AG09309 (cell line): Measurements from ENCODE around the gene SLC39A11.

Source experiments
- DNase-seq: peaks from one replicate; pipeline ENCODE4 v3.0.0-alpha.2; 2010; ENCODE audit warnings: low read depth
- H3K4me3 ChIP-seq: 2 replicates; pipeline ENCODE4 v1.5.1; 2011; ENCODE audit warnings: mild to moderate bottlenecking, low read depth, low read length, moderate library complexity; ENCODE audit not compliant: control insufficient read depth
- TF ChIP-seq, protein P1 (sequence below): IDR thresholded peaks from 2 replicates; pipeline ENCODE4 v1.5.1; 2011; ENCODE audit warnings: mild to moderate bottlenecking, low read depth, low read length, inconsistent platforms; ENCODE audit not compliant: insufficient read depth, control insufficient read depth; ENCODE audit errors: missing control alignments

The SLC39A11 gene

DNA sequence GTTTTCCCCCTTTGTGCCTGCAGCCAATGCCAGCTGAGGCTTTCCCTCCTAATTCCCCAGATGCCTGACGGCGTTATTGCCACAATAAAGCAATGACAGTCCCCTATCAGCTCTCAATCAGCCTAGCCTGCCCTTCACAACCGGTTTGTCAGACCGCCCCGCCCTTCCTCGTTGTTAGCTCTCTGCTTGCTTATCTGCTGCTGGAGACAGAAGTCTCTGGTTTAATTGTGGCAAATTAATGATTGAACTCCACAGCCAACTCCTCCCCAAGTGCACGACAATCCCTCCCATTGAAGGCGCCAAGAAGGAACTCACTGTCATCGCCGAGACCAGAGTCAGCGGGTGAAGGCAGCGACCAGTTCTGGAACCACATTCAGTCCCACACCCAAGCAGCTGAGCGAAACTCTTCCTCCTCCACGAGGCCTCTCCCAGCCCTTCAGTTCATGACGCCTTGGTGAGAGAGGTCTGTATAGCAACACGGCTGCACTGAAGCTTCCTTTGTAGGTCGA lies 474.4 kb downstream of the SLC39A11 start:
- H3K4me3 ChIP-seq = no peak overlapping the region
- TF ChIP-seq, protein P1, sequence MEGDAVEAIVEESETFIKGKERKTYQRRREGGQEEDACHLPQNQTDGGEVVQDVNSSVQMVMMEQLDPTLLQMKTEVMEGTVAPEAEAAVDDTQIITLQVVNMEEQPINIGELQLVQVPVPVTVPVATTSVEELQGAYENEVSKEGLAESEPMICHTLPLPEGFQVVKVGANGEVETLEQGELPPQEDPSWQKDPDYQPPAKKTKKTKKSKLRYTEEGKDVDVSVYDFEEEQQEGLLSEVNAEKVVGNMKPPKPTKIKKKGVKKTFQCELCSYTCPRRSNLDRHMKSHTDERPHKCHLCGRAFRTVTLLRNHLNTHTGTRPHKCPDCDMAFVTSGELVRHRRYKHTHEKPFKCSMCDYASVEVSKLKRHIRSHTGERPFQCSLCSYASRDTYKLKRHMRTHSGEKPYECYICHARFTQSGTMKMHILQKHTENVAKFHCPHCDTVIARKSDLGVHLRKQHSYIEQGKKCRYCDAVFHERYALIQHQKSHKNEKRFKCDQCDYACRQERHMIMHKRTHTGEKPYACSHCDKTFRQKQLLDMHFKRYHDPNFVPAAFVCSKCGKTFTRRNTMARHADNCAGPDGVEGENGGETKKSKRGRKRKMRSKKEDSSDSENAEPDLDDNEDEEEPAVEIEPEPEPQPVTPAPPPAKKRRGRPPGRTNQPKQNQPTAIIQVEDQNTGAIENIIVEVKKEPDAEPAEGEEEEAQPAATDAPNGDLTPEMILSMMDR = no peak
- no peak for DNase-seq

DNA sequence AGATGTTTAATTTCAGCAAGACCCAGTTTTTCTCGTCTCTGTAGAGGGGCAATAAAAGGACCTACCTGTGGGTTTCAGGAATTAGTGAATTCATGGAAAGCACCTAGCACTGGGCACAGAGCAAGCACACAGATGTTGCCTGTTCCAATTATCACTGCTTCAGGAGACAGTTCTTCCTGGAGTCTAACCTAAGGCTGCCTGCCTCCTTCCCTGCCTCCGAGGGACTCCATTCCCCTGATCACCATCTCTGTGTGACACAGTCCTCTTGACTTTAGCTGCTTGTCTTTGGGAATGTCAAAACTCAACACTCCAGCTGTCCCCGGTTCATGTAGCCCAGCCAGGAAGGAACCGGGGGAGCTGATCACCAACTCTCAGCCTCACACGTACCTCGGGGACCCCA lies 474.9 kb downstream of the SLC39A11 start:
- TF ChIP-seq, protein P1 = no peak
- no peak for DNase-seq
- no peak overlapping the region for H3K4me3 ChIP-seq

DNA sequence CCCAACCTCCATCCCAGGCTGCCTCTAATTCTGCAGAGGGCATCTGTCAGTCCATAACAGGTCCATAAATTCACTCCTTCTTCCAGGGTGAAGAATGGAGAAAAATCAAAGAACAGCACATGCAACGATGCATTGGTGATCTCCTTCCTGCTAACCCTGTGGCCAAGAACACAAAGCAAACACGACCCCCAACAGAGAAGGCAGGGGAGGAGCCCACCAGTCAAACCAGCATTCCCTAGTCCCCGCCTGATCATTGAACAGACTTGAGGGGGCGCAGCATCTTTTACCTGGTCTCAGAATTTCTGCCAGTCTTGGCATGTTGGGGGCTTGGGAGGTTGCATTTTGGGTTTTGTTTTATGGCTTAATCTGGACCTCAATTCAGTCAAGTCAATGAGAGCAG lies 476.0 kb downstream of the SLC39A11 start:
- TF ChIP-seq, protein P1 = no peak
- no peak overlapping the region for H3K4me3 ChIP-seq
- no peak for DNase-seq

DNA sequence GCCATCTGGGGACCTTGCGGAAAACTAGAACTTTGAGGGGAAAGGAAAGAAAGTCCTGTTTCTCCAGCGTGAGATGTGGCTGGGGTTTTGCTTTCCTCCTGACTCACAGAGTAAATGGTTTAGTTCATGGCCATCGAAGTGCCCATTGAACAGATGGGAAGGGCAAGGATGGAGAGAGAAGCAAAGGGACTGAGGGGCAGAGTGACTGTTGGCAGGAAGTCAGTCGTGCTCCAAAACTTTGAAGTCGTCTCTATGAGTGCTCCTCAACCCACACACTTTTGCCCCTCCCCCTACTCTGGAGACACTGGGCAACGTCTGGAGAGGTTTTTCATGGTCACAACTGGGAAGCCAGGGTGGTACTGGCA lies 476.9 kb downstream of the SLC39A11 start:
- DNase-seq = no peak
- no peak overlapping the region for H3K4me3 ChIP-seq
- TF ChIP-seq, protein P1 = no peak

DNA sequence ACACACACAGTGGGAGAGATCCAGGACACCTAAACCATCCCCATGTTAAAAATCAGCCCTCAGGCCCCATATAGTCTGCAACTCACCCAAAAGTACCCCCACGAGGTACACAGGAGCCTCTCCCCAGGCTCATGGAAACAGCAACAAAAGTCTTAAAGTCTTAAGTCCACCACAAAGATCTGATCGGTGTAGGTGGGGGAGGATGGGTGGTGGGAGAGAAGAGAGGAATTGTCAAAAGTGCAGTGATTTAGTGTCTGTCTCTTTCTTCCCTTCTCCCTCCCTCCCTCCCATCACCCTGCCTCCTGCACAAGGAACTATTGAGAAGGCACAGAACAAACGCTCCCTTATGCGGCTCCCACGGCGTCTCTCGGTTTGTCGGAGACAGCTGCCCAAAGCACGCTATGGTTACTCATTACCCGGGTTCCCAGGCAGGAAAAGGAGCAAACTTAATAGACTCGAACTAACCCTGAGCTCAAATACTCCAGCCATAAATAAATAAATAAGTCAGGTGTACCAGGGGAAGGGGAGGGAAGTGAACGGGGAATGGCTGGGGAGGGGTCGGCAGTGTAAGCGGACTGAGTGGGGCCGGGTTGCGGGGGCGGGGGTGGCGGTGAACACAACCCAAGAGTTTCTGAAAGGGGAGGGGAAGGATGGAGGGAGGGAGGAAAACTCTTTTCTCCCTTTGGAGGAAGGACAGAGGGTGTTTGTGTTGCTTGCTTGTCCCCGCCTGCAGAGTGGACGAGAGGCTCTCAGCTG lies 477.4 kb downstream of the SLC39A11 start:
- H3K4me3 ChIP-seq = no peak overlapping the region
- TF ChIP-seq, protein P1 = no peak
- DNase-seq = no peak

DNA sequence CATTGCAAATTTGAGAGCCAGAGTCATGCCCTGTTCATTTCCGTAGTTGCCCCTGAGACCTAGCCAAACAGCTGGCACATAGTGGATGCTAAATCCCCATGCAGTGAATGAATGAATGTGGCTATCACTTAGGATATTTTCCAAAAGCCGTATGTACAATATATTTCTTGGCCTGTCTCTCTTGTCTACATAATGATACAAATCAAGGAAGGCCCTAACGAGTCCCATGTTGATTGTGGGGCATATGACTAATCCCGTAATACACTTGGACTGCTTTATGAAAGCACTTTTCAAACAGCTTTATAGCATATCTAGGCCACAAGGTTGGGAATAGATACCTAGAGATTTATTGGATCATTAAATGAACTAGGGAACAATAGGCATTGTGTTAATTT lies 478.0 kb downstream of the SLC39A11 start:
- TF ChIP-seq, protein P1 = no peak
- no peak for DNase-seq
- no peak overlapping the region for H3K4me3 ChIP-seq
